22Rv1 (cell line): ENCODE data around the gene IPCEF1.

Experiments used
- ZFX ChIP-seq: fragments of 450-650 bp; IDR thresholded peaks from 2 replicates; pipeline ENCODE4 v1.6.1; 2017; ENCODE audit warnings: antibody characterized with exemption, borderline replicate concordance
- TF ChIP-seq, protein P1 (sequence below): fragments of 450-650 bp; IDR thresholded peaks from 2 replicates; pipeline ENCODE4 v1.5.1; 2017; ENCODE audit warnings: mild to moderate bottlenecking

DNA sequence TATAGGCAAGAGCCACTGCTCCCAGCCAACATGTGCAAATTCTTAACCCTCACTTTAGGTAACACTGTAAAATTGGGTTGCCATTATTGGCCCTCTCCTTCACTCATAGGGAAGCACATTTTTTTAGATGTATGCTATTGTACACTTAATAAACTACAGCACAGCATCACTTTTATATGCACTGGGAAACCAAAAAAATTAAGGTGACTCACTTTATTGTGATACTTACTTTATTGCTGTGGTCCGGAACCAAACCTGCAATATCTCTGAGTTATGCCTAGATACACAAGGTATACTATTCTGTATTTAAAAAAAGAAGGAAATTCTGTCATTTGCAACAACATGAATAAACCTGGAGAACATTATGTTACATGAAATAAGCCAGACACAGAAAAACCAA is 40.5 kb downstream of the IPCEF1 start:
- TF ChIP-seq, protein P1, sequence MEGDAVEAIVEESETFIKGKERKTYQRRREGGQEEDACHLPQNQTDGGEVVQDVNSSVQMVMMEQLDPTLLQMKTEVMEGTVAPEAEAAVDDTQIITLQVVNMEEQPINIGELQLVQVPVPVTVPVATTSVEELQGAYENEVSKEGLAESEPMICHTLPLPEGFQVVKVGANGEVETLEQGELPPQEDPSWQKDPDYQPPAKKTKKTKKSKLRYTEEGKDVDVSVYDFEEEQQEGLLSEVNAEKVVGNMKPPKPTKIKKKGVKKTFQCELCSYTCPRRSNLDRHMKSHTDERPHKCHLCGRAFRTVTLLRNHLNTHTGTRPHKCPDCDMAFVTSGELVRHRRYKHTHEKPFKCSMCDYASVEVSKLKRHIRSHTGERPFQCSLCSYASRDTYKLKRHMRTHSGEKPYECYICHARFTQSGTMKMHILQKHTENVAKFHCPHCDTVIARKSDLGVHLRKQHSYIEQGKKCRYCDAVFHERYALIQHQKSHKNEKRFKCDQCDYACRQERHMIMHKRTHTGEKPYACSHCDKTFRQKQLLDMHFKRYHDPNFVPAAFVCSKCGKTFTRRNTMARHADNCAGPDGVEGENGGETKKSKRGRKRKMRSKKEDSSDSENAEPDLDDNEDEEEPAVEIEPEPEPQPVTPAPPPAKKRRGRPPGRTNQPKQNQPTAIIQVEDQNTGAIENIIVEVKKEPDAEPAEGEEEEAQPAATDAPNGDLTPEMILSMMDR = no peak
- TF ChIP-seq ZFX = no peak
